Peyer's patch (tissue), 4 donors: Measurements from ENCODE around the gene KMO.

Source experiments
- POLR2A ChIP-seq, 2 donors: fragments of 450-650 bp; IDR thresholded peaks; one replicate each; pipeline ENCODE4 v1.5.1; 2017; ENCODE audit warnings: antibody characterized with exemption in 2 of 2, mild to moderate bottlenecking in 2 of 2, moderate library complexity in 2 of 2
- TF ChIP-seq, protein P1 (sequence below), 6 experiments: fragments of 450-650 bp in 4 of 6; fragments of 200-600 bp in 2 of 6; sonication (generic) in 1 of 6; IDR thresholded peaks; one replicate each; pipeline ENCODE4 v1.5.1; 2017 to 2019; ENCODE audit warnings: antibody characterized with exemption in 6 of 6, mild to moderate bottlenecking in 3 of 6, moderate library complexity in 1 of 6

DNA sequence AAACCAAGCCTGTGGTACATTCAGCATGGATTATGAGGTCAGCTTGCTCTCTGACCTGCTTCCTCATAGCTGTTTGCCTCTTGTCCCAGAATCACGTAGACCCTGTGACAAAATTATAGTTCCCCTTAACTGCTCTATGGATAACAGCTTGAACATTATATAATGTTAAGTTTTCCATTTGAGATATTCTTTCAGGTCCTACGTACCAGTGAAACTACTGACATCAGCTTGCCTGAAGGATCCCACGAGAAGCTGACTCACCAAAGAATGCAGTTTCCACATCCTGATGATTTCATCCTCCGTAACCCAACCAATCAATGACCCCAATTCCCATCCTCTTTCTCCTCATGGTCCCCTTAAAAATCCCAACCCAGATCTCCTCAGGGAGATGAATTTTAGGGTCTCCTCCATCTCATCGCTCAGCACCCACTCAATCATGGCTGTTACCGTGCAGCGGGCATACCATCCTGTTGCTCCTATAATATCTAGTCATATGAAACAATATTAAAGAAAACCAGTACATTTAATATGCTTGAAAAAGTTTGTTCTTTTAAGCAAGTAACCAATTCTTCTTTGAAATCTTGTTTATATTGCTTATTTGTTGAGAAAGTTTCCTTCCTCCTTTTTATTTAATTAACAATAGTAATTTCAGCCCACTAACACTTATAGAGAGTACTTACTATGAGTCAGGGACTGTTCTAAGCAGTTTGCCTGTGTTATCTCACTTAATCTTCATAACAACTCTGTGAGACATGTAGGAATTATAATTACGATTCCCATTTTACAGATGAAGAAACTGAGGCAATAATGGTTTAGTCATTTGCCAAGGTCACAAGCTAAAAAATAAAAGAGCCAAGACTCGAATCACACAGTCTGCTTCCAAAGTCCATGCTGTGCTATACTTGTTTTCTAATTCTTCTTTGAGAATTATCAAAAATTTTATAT is 80.6 kb downstream of the KMO start:
- TF ChIP-seq, protein P1, sequence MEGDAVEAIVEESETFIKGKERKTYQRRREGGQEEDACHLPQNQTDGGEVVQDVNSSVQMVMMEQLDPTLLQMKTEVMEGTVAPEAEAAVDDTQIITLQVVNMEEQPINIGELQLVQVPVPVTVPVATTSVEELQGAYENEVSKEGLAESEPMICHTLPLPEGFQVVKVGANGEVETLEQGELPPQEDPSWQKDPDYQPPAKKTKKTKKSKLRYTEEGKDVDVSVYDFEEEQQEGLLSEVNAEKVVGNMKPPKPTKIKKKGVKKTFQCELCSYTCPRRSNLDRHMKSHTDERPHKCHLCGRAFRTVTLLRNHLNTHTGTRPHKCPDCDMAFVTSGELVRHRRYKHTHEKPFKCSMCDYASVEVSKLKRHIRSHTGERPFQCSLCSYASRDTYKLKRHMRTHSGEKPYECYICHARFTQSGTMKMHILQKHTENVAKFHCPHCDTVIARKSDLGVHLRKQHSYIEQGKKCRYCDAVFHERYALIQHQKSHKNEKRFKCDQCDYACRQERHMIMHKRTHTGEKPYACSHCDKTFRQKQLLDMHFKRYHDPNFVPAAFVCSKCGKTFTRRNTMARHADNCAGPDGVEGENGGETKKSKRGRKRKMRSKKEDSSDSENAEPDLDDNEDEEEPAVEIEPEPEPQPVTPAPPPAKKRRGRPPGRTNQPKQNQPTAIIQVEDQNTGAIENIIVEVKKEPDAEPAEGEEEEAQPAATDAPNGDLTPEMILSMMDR (IDR thresholded peaks at IDR 0.05), result no peak
- no peak for TF ChIP-seq POLR2A (IDR thresholded peaks at IDR 0.05)
